GM19468 (cell line): ENCODE measurements around the gene PDCD7.
"Not testable (repeated sequence)": the region's sequence is repeated elsewhere in the genome, so short reads cannot be mapped to it uniquely, and the experiment has no call there.

Source experiments
- ATAC-seq: cut with Tn5 transposase; IDR thresholded peaks from one replicate; pipeline ENCODE4 v1.9.1; 2021; ENCODE audit warnings: mild to moderate bottlenecking, moderate library complexity, moderate number of reproducible peaks; ENCODE audit not compliant: unreplicated experiment; ENCODE audit errors: extremely low read depth

The PDCD7 gene

GRCh38 chr15:65133548-65134200, at the start of gene PDCD7:
Gene PDCD7 (minus strand): TSS chr15:65133808. CDS start chr15:65133781, 27 bp downstream.
- ATAC-seq = peak; percentile 72

- ATAC-seq = no peak
Measured at GRCh38 chr15:65182538-65182937, 48.9 kb upstream of the PDCD7 start.

- ATAC-seq = not testable (repeated sequence)
Measured at GRCh38 chr15:65181582-65182353, 48.2 kb upstream of the PDCD7 start.

- no peak for ATAC-seq
Measured at GRCh38 chr15:65180167-65180566, 46.6 kb upstream of the PDCD7 start.

GRCh38 chr15:65177901-65178300, 44.3 kb upstream of the PDCD7 start:
- ATAC-seq = no peak

GRCh38 chr15:65176056-65176455, 42.4 kb upstream of the PDCD7 start:
- ATAC-seq = no peak

GRCh38 chr15:65175511-65175910, 41.9 kb upstream of the PDCD7 start:
- no peak for ATAC-seq

- no peak for ATAC-seq
Measured at GRCh38 chr15:65174509-65174908, 40.9 kb upstream of the PDCD7 start.

GRCh38 chr15:65172531-65172930, 38.9 kb upstream of the PDCD7 start:
- no peak for ATAC-seq

GRCh38 chr15:65171428-65171827, 37.8 kb upstream of the PDCD7 start:
- no peak for ATAC-seq

- ATAC-seq = no peak
Measured at GRCh38 chr15:65165875-65166274, 32.3 kb upstream of the PDCD7 start.

GRCh38 chr15:65164139-65164538, 30.5 kb upstream of the PDCD7 start:
- no peak for ATAC-seq

- no peak for ATAC-seq
Measured at GRCh38 chr15:65163041-65163440, 29.4 kb upstream of the PDCD7 start.

GRCh38 chr15:65156692-65157091, 23.1 kb upstream of the PDCD7 start:
- ATAC-seq = no peak

GRCh38 chr15:65154720-65155119, 21.1 kb upstream of the PDCD7 start:
- ATAC-seq = no peak

GRCh38 chr15:65147902-65148301, 14.3 kb upstream of the PDCD7 start:
- ATAC-seq = no peak

GRCh38 chr15:65146438-65146837, 12.8 kb upstream of the PDCD7 start:
- ATAC-seq = no peak

- ATAC-seq = not testable (repeated sequence)
Measured at GRCh38 chr15:65138631-65139030, 5.0 kb upstream of the PDCD7 start.

GRCh38 chr15:65137893-65138292, 4.3 kb upstream of the PDCD7 start:
- not testable (repeated sequence) for ATAC-seq

- ATAC-seq = not testable (repeated sequence)
Measured at GRCh38 chr15:65137089-65137488, 3.5 kb upstream of the PDCD7 start.

GRCh38 chr15:65134538-65134937, 930 bp upstream of the PDCD7 start:
- no peak for ATAC-seq
